Measurements from ENCODE around the gene TOP1. TPM values are rescaled to one million over a fixed set of nuclear protein-coding genes. Genes with fewer than 3 reads are reported as not detected.

The TOP1 gene
- total and polyA plus RNA-seq, 4 donors: 39.7 to 62.7 (median 51.7) TPM

DNA sequence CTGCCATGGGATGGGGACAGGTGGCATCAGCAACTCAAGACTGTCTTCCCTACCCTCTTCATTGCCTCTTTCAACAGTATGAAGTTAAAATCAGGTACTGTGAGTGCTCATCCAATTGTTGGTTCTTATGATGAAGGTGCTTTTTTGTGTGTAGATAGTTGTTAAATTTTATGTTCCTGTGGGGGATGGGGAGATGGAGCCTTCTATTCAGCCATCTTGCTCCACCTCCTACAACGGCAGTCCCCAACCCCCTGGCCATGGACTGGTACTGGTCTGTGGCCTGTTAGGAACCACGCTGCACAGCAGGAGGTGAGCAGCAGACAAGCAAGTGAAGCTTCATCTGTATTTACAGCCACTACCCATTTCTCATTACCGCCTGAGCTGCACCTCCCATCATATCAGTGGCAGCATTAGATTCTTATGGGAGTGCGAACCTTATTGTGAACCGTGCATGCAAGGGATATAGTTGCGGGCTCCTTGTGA lies 47.8 kb upstream of the TOP1 start:
- Histone ChIP-seq H3K36me3 (ENCODE audit: control insufficient read depth in 4 of 4, insufficient read depth in 4 of 4, low read length in 4 of 4) (no peaks in the 10 kb centered on the region), H3K4me1 (ENCODE audit: control insufficient read depth in 5 of 5, insufficient read depth in 5 of 5, low read length in 5 of 5) (no peaks in the 10 kb centered on the region), H3K9me3 (ENCODE audit: control insufficient read depth in 4 of 4, insufficient read depth in 3 of 4, low read length in 3 of 4) (peaks cover 0 to 7% (median 2%) of the 10 kb centered on the region in 4 donors), H3K9ac (ENCODE audit: insufficient read depth in 1 of 2, low read length in 2 of 2) (no peak overlapping the region), H3K4me3 (no peak overlapping the region), H3K27me3 (ENCODE audit: control insufficient read depth in 3 of 3, insufficient read depth in 3 of 3, low read length in 2 of 3) (no peaks in the 10 kb centered on the region), H3K27ac (ENCODE audit: low read depth in 1 of 2, low read length in 1 of 2) (no peak overlapping the region)
- ATAC-seq (ENCODE audit: insufficient read depth, low FRiP score) (no peak), DNase-seq (no peak)
- TF ChIP-seq, protein P1, sequence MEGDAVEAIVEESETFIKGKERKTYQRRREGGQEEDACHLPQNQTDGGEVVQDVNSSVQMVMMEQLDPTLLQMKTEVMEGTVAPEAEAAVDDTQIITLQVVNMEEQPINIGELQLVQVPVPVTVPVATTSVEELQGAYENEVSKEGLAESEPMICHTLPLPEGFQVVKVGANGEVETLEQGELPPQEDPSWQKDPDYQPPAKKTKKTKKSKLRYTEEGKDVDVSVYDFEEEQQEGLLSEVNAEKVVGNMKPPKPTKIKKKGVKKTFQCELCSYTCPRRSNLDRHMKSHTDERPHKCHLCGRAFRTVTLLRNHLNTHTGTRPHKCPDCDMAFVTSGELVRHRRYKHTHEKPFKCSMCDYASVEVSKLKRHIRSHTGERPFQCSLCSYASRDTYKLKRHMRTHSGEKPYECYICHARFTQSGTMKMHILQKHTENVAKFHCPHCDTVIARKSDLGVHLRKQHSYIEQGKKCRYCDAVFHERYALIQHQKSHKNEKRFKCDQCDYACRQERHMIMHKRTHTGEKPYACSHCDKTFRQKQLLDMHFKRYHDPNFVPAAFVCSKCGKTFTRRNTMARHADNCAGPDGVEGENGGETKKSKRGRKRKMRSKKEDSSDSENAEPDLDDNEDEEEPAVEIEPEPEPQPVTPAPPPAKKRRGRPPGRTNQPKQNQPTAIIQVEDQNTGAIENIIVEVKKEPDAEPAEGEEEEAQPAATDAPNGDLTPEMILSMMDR (IDR thresholded peaks at IDR 0.05; ENCODE audit: control extremely low read depth, extremely low read depth): no peak
- 96 to 98% methylated on average over 6 of the region's 6 CpGs for WGBS, 2 donors

DNA sequence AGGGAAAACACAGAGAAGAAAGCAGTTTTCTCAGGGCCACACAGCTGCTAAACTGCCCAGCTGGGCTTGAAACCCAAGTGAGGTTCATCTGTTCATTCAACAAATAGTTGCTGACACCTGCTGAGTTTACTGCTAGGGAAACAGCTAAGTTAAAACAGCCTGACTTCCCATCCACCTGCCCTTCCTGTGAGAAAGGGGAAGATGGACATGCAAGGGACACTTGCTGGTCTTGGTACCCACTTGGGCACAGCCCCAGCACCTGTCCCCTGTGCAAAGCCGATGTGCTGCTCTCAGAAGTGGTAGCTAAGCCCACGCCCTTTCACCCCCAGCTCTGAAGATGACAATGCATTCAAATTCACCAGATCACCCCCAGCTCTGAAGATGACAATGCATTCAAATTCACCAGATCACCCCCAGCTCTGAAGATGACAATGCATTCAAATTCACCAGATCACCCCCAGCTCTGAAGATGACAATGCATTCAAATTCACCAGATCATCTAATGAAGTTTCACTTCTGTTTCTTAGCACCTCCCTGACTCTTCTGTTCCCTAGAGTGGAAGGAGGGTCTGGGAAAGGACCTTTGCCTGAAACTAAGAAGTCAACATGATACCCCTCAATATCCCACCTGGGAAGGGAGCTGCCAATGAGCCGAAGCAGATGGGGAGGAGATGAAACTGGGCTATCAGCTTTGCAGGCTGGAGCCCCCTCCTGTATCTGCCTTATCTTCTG lies 46.0 kb upstream of the TOP1 start:
- no peak overlapping the region for H3K27ac ChIP-seq (ENCODE audit: low read depth in 1 of 2, low read length in 1 of 2)
- H3K9ac ChIP-seq (ENCODE audit: insufficient read depth in 1 of 2, low read length in 2 of 2): no peak overlapping the region
- WGBS, 2 donors: 87 to 89% methylated on average over 3 of the region's 3 CpGs
- no peaks in the 10 kb centered on the region for H3K4me1 ChIP-seq (ENCODE audit: control insufficient read depth in 5 of 5, insufficient read depth in 5 of 5, low read length in 5 of 5)
- DNase-seq (no peak), ATAC-seq (ENCODE audit: insufficient read depth, low FRiP score) (no peak)
- no peaks in the 10 kb centered on the region for H3K36me3 ChIP-seq (ENCODE audit: control insufficient read depth in 4 of 4, insufficient read depth in 4 of 4, low read length in 4 of 4)
- TF ChIP-seq, protein P1 (IDR thresholded peaks at IDR 0.05; ENCODE audit: control extremely low read depth, extremely low read depth): no peak
- H3K9me3 ChIP-seq (ENCODE audit: control insufficient read depth in 4 of 4, insufficient read depth in 3 of 4, low read length in 3 of 4): peaks cover 0 to 7% (median 2%) of the 10 kb centered on the region in 4 donors
- no peak overlapping the region for H3K4me3 ChIP-seq
- H3K27me3 ChIP-seq (ENCODE audit: control insufficient read depth in 3 of 3, insufficient read depth in 3 of 3, low read length in 2 of 3): no peaks in the 10 kb centered on the region

DNA sequence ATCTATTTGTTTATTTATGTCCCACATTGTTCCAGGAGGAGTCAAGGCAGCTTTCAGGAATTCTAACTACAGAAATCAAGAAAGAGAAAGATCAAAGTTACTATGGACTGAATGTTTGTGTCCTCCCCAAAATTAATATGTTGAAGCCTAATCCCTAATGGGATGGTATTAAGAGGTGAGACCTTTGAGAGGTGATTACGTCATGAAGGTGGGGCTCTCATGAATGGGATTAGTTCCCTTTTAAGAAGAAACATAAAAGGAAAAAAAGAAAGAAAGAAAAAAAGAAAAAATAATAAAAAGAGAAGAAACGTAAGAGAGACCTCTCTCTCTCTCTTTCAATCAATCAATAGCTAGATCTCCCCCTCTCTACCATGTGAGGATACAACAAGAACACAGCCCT lies 44.7 kb upstream of the TOP1 start:
- H3K27ac ChIP-seq (ENCODE audit: low read depth in 1 of 2, low read length in 1 of 2): no peak overlapping the region
- DNase-seq (no peak), ATAC-seq (ENCODE audit: insufficient read depth, low FRiP score) (no peak)
- no peaks in the 10 kb centered on the region for H3K27me3 ChIP-seq (ENCODE audit: control insufficient read depth in 3 of 3, insufficient read depth in 3 of 3, low read length in 2 of 3)
- TF ChIP-seq, protein P1 (IDR thresholded peaks at IDR 0.05; ENCODE audit: control extremely low read depth, extremely low read depth): no peak
- H3K9me3 ChIP-seq (ENCODE audit: control insufficient read depth in 4 of 4, insufficient read depth in 3 of 4, low read length in 3 of 4): peaks cover 0 to 5% (median under 1%) of the 10 kb centered on the region in 4 donors
- H3K4me3 ChIP-seq: no peak overlapping the region
- no peaks in the 10 kb centered on the region for H3K36me3 ChIP-seq (ENCODE audit: control insufficient read depth in 4 of 4, insufficient read depth in 4 of 4, low read length in 4 of 4)
- no peak overlapping the region for H3K9ac ChIP-seq (ENCODE audit: insufficient read depth in 1 of 2, low read length in 2 of 2)
- H3K4me1 ChIP-seq (ENCODE audit: control insufficient read depth in 5 of 5, insufficient read depth in 5 of 5, low read length in 5 of 5): no peaks in the 10 kb centered on the region
- WGBS, 2 donors: 90 to 94% methylated on average over 2 of the region's 2 CpGs

All from lung (tissue), 12 donors.